Brain microvascular endothelial cell (primary cell): ENCODE data around the gene ARHGAP22.

ENCODE experiments used
- DNase-seq: peaks from one replicate; pipeline ENCODE4 v3.0.0-alpha.2; 2020
- H3K27ac ChIP-seq: fragments of 250-450 bp; sonication (Bioruptor Pico); 2 replicates; pipeline ENCODE4 v1.5.1; 2020; ENCODE audit warnings: mild to moderate bottlenecking, moderate library complexity
- H3K27me3 ChIP-seq: fragments of 250-450 bp; sonication (Bioruptor Pico); replicated peaks from 2 replicates; pipeline ENCODE4 v1.5.1; 2020; ENCODE audit warnings: mild to moderate bottlenecking
- H3K36me3 ChIP-seq: fragments of 250-450 bp; sonication (Bioruptor Pico); replicated peaks from 2 replicates; pipeline ENCODE4 v1.5.1; 2020; ENCODE audit warnings: mild to moderate bottlenecking
- H3K4me3 ChIP-seq: 2 replicates; pipeline ENCODE4 v1.5.1; 2011; ENCODE audit warnings: low read depth, mild to moderate bottlenecking, control low read depth, low read length, moderate library complexity
- CTCF ChIP-seq: IDR thresholded peaks from 2 replicates; pipeline ENCODE4 v1.5.1; 2011; ENCODE audit warnings: low read depth, mild to moderate bottlenecking, moderate library complexity, low read length, control low read depth, inconsistent platforms; ENCODE audit errors: missing control alignments
- in situ Hi-C: cut with HindIII; loops from 2 replicates; pipeline ENCODE4 v1.10.0; 2017; ENCODE audit warnings: low sequenced_read_pairs, low pct_ligation_motif_present

The ARHGAP22 gene

DNA sequence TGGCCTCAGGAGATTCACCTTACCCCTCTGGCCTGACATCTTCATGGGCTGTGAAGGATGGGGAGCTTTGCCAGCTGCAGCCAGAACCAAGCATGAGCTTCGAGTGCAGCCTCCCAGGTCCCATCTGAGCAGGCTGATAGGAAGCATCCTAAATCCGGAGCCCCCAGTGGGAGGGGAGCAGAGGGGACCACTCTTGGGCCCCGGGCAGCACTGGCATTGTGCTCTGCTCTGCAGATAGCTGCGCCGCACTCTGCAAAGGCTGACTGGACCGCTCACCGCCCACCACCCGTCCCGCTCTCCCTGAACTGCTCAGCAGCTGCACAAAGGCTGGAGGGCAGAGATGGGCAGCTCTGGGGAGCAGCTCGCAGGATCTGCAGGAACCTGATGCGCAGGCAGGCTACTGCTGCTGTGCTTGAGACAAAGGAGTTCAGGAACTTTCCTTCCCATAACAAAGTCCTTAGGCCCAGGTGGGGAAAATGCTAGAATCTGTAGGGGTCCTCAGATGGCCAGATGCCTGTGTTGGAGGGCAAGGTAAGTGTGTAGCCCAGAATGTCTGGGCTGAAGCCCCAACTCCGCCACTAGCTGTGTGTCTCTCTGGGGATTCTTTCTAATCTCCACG is 51.8 kb downstream of the ARHGAP22 start:
- H3K27me3 ChIP-seq, result no peaks in the 10 kb centered on the region
- peaks cover 18% of the 10 kb centered on the region for H3K36me3 ChIP-seq
- no peak overlapping the region for H3K4me3 ChIP-seq
- H3K27ac ChIP-seq, result no peak overlapping the region
- in situ Hi-C loops, result no loop called here
- no peak for TF ChIP-seq CTCF
- DNase-seq, result no peak

GRCh38 chr10:48551861-48552591 is 52.8 kb downstream of the ARHGAP22 start:
- peaks cover 20% of the 10 kb centered on the region for H3K36me3 ChIP-seq
- DNase-seq, result peak; percentile 40
- no peak overlapping the region for H3K27ac ChIP-seq
- no peak overlapping the region for H3K4me3 ChIP-seq
- H3K27me3 ChIP-seq, result no peaks in the 10 kb centered on the region
- in situ Hi-C loops, result no loop called here
- peak; percentile 78 for TF ChIP-seq CTCF

GRCh38 chr10:48550977-48551376 is 53.9 kb downstream of the ARHGAP22 start:
- H3K27ac ChIP-seq, result no peak overlapping the region
- H3K36me3 ChIP-seq, result peaks cover 26% of the 10 kb centered on the region
- no peaks in the 10 kb centered on the region for H3K27me3 ChIP-seq
- TF ChIP-seq CTCF, result no peak
- DNase-seq, result no peak
- no peak overlapping the region for H3K4me3 ChIP-seq
- in situ Hi-C loops, result no loop called here

DNA sequence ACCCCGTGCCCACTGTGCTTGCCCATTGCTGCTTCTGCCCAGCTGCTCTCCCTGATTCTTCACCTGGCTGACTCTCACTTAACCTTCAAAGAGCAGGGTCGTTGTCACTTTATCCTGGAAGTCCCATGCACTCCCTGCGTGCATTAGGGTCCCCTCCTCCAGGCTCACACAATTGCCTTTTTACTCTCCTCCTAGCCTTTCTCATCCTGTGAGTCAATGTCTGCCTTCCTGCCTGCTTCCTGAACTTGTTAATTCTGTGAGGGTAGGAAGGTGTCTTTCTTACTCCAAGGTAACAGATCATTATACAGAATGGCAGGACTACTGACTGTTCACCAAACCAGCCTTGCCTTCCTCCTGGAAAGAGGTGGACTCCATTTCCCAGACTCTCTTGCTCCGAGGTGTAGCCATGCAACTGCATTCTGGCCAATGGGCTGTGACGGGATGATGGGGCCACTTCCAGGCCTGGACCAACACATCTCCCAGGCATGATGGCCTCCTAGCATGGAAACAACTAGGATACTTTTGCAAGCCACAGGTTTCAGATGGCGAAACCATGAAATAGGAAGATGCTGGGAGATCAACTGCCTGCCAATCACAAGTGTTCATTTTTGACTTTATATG is 54.7 kb downstream of the ARHGAP22 start:
- Histone ChIP-seq H3K27me3 (no peaks in the 10 kb centered on the region), H3K4me3 (no peak overlapping the region), H3K27ac (no peak overlapping the region), H3K36me3 (peaks cover 22% of the 10 kb centered on the region)
- in situ Hi-C loops, result no loop called here
- DNase-seq, result no peak
- TF ChIP-seq CTCF, result no peak

DNA sequence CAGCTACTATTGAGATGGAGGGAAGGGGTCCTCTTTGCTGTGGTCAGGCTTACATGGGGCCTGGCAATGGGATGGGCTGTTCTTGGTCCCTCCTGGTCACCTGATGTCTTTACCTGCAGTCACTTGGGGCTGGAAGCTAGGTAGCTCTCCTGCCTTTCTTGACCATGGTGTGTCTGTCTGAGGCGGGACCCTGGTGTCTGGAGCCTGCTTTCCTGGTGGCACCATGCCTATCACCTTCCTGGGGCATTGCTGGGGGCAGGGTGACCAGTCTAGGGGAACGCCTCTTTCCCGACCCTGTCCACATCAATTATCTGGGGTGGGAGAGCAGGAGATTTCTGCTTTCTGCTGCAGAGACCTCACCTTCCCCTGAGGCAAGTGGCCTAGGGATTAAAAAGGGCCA is 55.6 kb downstream of the ARHGAP22 start:
- no peak for DNase-seq
- Histone ChIP-seq H3K4me3 (no peak overlapping the region), H3K27ac (no peak overlapping the region), H3K27me3 (no peaks in the 10 kb centered on the region), H3K36me3 (peaks cover 17% of the 10 kb centered on the region)
- in situ Hi-C loops, result no loop called here
- TF ChIP-seq CTCF, result no peak
